Measurements from ENCODE around the gene FSD2. TPM values are rescaled to one million over a fixed set of nuclear protein-coding genes. Genes with fewer than 3 reads are reported as not detected.

FSD2 gene
- total and polyA plus RNA-seq, 2 donors (not counting 1 experiment from before 2014, with no cell fraction given): not detected

- 100% methylated on average over 4 of the region's 4 CpGs for WGBS (ENCODE audit: insufficient coverage)
- Histone ChIP-seq H3K79me2 (ENCODE audit: control insufficient read depth, insufficient read depth, low read length) (peaks cover 6% of the 10 kb centered on the region), H3K9me3 (ENCODE audit: control extremely low read depth in 1 of 3, control insufficient read depth in 2 of 3, insufficient read depth in 1 of 3, low read length in 2 of 3) (no peaks in the 10 kb centered on the region), H3K27me3 (replicated peaks in 1 of 4; ENCODE audit: control extremely low read depth in 1 of 4, control insufficient read depth in 3 of 4, insufficient read depth in 4 of 4, low read length in 3 of 4) (no peaks in the 10 kb centered on the region), H4K20me1 (ENCODE audit: control insufficient read depth, insufficient read depth, low read length, poor library complexity, severe bottlenecking) (peaks cover 41% of the 10 kb centered on the region), H3K4me1 (ENCODE audit: control insufficient read depth in 2 of 2, insufficient read depth in 2 of 2, low read length in 2 of 2) (no peaks in the 10 kb centered on the region), H3K36me3 (replicated peaks in 1 of 2; ENCODE audit: control extremely low read depth in 1 of 2, control insufficient read depth in 1 of 2, extremely low read depth in 1 of 2, insufficient read depth in 2 of 2, low read length in 1 of 2) (peaks cover 2 to 90% of the 10 kb centered on the region in 2 experiments), H2AFZ (ENCODE audit: insufficient read depth, low read depth, low read length, poor library complexity, severe bottlenecking) (no peak overlapping the region), H3K4me3 (ENCODE audit: control extremely low read depth in 1 of 5, extremely low read depth in 1 of 5, insufficient read depth in 1 of 5, low read depth in 2 of 5, low read length in 4 of 5) (no peak overlapping the region), H3K9ac (ENCODE audit: low read length) (no peak overlapping the region), H3K4me2 (replicated peaks; ENCODE audit: low read depth, low read length, poor library complexity, severe bottlenecking) (no peak overlapping the region), H3K27ac (ENCODE audit: low read length in 2 of 2) (no peak overlapping the region)
- DNase-seq (no peak), ATAC-seq (ENCODE audit: low read depth) (no peak)
- CTCF ChIA-PET: no interaction called here
- H3K4me1 Mint-ChIP-seq: peaks cover 16% of the 10 kb centered on the region
- no peaks in the 10 kb centered on the region for H3K27me3 Mint-ChIP-seq
- no peaks in the 10 kb centered on the region for H3K9me3 Mint-ChIP-seq (ENCODE audit: insufficient read depth)
- POLR2A ChIA-PET: interaction anchor here (0.7 kb wide), 1 partner anchor 27 kb away, joined by 3 read pairs; no protein-coding TSS in a partner anchor
- no peak overlapping the region for H3K4me3 Mint-ChIP-seq
- H3K27ac Mint-ChIP-seq: no peak overlapping the region
- intact Hi-C loops (cut with micrococcal nuclease): no loop called here
- TF ChIP-seq EZH2 (IDR thresholded peaks at IDR 0.05; ENCODE audit: borderline replicate concordance, insufficient read depth, low read depth, low read length, poor library complexity, severe bottlenecking) (no peak), CTCF (IDR thresholded peaks at IDR 0.05) (no peak)
These were observed 23.4 kb upstream of the FSD2 start for GRCh38 chr15:82829234-82829633.

GRCh38 chr15:82828075-82828474 lies 22.2 kb upstream of the FSD2 start:
- no peak overlapping the region for H3K9ac ChIP-seq (ENCODE audit: low read length)
- ChIA-PET POLR2A (no interaction called here), CTCF (no interaction called here)
- intact Hi-C loops (cut with micrococcal nuclease): no loop called here
- peaks cover 47% of the 10 kb centered on the region for H4K20me1 ChIP-seq (ENCODE audit: control insufficient read depth, insufficient read depth, low read length, poor library complexity, severe bottlenecking)
- no peak overlapping the region for H3K4me3 Mint-ChIP-seq
- no peak overlapping the region for H3K27ac Mint-ChIP-seq
- H2AFZ ChIP-seq (ENCODE audit: insufficient read depth, low read depth, low read length, poor library complexity, severe bottlenecking): no peak overlapping the region
- H3K9me3 Mint-ChIP-seq (ENCODE audit: insufficient read depth): no peaks in the 10 kb centered on the region
- peaks cover 2 to 90% of the 10 kb centered on the region in 2 experiments for H3K36me3 ChIP-seq (replicated peaks in 1 of 2; ENCODE audit: control extremely low read depth in 1 of 2, control insufficient read depth in 1 of 2, extremely low read depth in 1 of 2, insufficient read depth in 2 of 2, low read length in 1 of 2)
- H3K4me1 Mint-ChIP-seq: peaks cover 13% of the 10 kb centered on the region
- H3K9me3 ChIP-seq (ENCODE audit: control extremely low read depth in 1 of 3, control insufficient read depth in 2 of 3, insufficient read depth in 1 of 3, low read length in 2 of 3): no peaks in the 10 kb centered on the region
- DNase-seq (no peak), ATAC-seq (ENCODE audit: low read depth) (no peak)
- no peak overlapping the region for H3K4me3 ChIP-seq (ENCODE audit: control extremely low read depth in 1 of 5, extremely low read depth in 1 of 5, insufficient read depth in 1 of 5, low read depth in 2 of 5, low read length in 4 of 5)
- H3K27me3 Mint-ChIP-seq: no peaks in the 10 kb centered on the region
- no peak for TF ChIP-seq EZH2 (IDR thresholded peaks at IDR 0.05; ENCODE audit: borderline replicate concordance, insufficient read depth, low read depth, low read length, poor library complexity, severe bottlenecking)
- TF ChIP-seq CTCF (IDR thresholded peaks at IDR 0.05): no peak
- no peaks in the 10 kb centered on the region for H3K27me3 ChIP-seq (replicated peaks in 1 of 4; ENCODE audit: control extremely low read depth in 1 of 4, control insufficient read depth in 3 of 4, insufficient read depth in 4 of 4, low read length in 3 of 4)
- H3K79me2 ChIP-seq (ENCODE audit: control insufficient read depth, insufficient read depth, low read length): peaks cover 6% of the 10 kb centered on the region
- no peak overlapping the region for H3K27ac ChIP-seq (ENCODE audit: low read length in 2 of 2)
- no peaks in the 10 kb centered on the region for H3K4me1 ChIP-seq (ENCODE audit: control insufficient read depth in 2 of 2, insufficient read depth in 2 of 2, low read length in 2 of 2)
- H3K4me2 ChIP-seq (replicated peaks; ENCODE audit: low read depth, low read length, poor library complexity, severe bottlenecking): no peak overlapping the region
- 100% methylated on average over 1 of the region's 1 CpG for WGBS (ENCODE audit: insufficient coverage)

Measured in B cell (primary cell).